ENCODE measurements around the gene SLC8A1.

GRCh38 chr2:40230707-40231432 is 221.0 kb downstream of the SLC8A1 start:
- TF ChIP-seq CTCF (IDR thresholded peaks at IDR 0.05): no peak
- TF ChIP-seq EZH2phosphoT487 (IDR thresholded peaks at IDR 0.05): no peak
- no peak for TF ChIP-seq EZH2 (IDR thresholded peaks at IDR 0.05)

Data from neural progenitor cell (in vitro differentiated cells).